VCaP (cell line): ENCODE results near the gene HTATSF1.

Experiments
- H3K27ac ChIP-seq: fragments of 450-650 bp; 2 replicates; pipeline ENCODE4 v1.5.1; 2017
- TF ChIP-seq, protein P1 (sequence below): fragments of 450-650 bp; conservative IDR thresholded peaks from 2 replicates; pipeline ENCODE4 v1.5.1; 2017; ENCODE audit warnings: mild to moderate bottlenecking, moderate library complexity

HTATSF1 gene, protein sequence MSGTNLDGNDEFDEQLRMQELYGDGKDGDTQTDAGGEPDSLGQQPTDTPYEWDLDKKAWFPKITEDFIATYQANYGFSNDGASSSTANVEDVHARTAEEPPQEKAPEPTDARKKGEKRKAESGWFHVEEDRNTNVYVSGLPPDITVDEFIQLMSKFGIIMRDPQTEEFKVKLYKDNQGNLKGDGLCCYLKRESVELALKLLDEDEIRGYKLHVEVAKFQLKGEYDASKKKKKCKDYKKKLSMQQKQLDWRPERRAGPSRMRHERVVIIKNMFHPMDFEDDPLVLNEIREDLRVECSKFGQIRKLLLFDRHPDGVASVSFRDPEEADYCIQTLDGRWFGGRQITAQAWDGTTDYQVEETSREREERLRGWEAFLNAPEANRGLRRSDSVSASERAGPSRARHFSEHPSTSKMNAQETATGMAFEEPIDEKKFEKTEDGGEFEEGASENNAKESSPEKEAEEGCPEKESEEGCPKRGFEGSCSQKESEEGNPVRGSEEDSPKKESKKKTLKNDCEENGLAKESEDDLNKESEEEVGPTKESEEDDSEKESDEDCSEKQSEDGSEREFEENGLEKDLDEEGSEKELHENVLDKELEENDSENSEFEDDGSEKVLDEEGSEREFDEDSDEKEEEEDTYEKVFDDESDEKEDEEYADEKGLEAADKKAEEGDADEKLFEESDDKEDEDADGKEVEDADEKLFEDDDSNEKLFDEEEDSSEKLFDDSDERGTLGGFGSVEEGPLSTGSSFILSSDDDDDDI

DNA sequence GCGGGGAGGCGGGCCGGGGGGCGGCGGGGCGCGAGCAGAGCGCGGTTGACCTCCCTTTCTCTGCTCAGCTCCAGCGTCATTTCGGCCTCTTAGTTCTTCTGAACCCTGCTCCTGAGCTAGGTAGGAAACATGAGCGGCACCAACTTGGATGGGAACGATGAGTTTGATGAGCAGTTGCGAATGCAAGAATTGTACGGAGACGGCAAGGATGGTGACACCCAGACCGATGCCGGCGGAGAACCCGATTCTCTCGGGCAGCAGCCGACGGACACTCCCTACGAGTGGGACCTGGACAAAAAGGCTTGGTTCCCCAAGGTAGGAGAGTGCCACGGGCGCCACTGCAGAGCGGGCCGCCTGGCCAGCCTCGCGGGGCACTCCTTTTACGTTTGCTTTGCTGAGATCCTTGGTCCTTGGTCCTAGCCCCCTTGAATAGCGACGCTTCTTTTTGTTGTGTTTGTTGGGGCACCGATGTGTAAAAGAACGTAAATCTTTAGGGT lies at the start of gene HTATSF1:
Gene HTATSF1 (plus strand): TSS at position 37 of the 497 bp plus-strand sequence. CDS start 93 bp downstream, at position 130.
- TF ChIP-seq, protein P1, sequence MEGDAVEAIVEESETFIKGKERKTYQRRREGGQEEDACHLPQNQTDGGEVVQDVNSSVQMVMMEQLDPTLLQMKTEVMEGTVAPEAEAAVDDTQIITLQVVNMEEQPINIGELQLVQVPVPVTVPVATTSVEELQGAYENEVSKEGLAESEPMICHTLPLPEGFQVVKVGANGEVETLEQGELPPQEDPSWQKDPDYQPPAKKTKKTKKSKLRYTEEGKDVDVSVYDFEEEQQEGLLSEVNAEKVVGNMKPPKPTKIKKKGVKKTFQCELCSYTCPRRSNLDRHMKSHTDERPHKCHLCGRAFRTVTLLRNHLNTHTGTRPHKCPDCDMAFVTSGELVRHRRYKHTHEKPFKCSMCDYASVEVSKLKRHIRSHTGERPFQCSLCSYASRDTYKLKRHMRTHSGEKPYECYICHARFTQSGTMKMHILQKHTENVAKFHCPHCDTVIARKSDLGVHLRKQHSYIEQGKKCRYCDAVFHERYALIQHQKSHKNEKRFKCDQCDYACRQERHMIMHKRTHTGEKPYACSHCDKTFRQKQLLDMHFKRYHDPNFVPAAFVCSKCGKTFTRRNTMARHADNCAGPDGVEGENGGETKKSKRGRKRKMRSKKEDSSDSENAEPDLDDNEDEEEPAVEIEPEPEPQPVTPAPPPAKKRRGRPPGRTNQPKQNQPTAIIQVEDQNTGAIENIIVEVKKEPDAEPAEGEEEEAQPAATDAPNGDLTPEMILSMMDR = no peak
- H3K27ac ChIP-seq = peak within 1 kb of the TSS; percentile 91

DNA sequence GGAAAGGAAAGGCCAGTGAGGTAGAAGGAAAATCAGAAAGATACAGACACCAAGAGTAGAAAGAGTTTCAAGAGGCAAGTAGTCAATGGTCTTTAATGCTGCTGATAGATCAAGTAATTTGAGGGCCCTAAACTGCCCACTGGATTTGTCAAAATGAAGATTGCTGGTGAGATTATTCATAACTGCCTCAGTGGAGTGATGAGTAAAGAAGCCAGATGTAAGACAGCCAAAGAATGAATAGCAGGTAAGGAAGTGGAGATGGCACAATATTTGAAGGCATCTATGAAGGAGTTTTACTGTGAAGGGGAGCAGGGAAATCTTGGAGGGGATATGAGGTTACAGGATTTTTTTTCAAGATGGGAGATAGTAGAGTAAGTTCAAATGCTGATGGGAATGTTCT lies 49.4 kb upstream of the HTATSF1 start:
- TF ChIP-seq, protein P1 = no peak
- H3K27ac ChIP-seq = no peak overlapping the region

DNA sequence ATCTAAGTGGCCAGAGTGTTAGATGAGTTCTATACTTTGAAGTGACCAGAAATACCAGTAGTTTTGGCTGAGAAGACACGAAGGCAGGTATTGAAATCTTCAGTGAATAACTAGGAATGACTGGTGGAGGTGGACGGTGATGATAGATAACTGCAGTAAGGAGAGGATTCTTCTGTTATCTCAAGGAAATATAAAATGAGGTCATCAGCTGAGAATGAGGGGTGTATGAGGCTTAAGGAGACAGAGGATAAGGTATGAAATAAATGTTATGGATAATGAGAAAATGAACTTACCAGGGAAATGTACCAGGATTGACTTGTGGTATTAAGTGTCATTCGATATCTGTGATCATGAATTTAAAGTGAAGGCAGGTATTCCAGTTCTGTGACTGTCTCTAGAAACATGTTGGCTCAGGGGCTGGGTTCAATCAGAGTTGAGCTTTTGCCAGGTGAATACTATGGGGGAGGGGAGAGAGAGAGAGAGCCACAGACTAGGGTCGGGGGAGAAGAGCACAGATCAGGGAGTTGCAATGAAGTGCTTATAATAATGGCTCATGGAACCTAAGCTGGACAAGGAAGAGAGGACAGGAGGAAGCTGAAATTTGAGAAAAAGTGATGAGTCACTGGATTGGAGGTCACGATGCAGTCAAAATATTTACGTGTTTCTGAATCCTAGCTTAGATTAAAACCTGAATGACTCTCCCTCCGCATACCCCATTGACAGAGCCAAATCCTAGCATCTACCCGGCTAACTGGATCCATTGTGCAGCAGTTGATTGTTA lies 47.2 kb upstream of the HTATSF1 start:
- H3K27ac ChIP-seq = no peak overlapping the region
- TF ChIP-seq, protein P1 = no peak

DNA sequence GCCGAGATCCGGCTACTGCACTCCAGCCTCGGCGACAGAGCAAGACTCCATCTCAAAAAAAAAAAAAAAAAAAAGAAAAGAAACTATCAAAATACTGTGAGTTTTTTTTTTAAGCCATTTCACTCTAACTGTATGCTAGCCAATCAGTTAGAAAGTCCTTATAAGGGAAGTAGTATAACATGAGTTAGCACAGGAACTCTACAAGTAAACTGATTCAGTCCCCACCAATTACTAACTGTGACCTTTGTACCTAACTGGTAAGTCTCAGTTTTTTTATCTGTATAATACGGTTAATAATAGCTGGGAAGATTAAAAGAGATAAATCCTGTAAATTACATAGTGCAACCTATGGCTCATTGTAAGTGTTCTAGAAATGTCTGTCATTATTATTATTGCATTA lies 44.8 kb upstream of the HTATSF1 start:
- H3K27ac ChIP-seq = no peak overlapping the region
- TF ChIP-seq, protein P1 = no peak

DNA sequence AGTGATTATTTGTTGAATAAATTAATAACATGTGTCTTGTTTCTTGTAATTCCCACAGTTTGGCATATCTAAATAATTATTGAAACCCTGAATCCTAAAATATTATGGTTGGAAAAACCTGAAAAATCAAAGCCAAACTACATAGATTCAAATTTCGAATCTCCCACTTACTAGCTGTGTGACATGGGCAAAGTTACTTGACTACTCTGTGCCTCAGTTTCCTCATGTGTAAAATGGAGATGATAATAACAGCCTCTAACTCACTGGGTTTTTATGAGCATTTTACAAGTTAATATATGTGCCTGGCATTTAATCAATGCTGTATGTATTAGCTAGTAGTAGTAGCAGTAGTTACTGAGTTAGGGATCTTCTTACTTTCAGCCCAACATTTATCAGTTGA lies 44.3 kb upstream of the HTATSF1 start:
- H3K27ac ChIP-seq = no peak overlapping the region
- TF ChIP-seq, protein P1 = no peak

DNA sequence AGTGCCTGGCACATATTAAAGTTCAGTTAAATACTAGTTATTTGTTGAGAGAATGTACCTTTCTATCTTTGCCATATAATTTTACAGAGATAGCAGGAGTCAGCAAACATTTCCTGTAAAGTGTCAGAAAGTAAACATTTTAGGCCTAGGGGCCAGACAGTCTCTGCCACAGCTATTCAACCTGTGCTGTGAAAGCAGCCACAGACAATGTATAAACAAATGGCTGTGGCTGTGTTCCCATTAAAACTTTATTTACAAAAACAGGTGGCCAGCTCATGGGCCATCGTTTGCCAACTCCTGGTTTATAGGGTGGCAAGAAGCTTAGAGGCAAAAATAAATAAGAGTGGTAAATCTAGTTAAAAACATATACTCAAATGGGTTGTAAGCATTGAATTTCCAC lies 43.6 kb upstream of the HTATSF1 start:
- no peak overlapping the region for H3K27ac ChIP-seq
- TF ChIP-seq, protein P1 = no peak

DNA sequence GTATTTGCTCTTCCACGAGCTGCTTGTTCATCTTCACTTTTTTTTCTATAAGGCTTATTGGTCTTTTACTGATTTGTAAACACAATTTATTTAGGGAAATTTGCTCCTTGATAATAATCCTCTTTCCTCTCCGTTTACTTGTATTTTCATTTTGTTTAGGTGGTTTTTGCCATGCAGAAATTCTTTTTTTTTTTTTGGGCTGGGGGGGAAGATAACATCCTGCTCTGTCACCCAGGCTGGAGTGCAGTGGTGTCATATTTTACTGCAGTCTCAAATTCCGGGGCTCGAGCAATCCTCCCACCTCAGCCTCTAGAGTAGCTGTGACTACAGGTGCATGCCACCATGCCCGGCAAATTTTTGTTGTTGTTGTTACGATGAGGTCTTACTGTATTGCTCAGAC lies 41.3 kb upstream of the HTATSF1 start:
- TF ChIP-seq, protein P1 = no peak
- no peak overlapping the region for H3K27ac ChIP-seq
